GM15510 (cell line): ENCODE measurements around the gene MOGAT3.

ENCODE experiments used
- POLR2A ChIP-seq: IDR thresholded peaks from 3 replicates; pipeline ENCODE4 v1.6.1; 2011; ENCODE audit warnings: borderline replicate concordance; ENCODE audit not compliant: insufficient read length; ENCODE audit errors: extremely low read depth

MOGAT3 gene

GRCh38 chr7:101200862-101201599, at the start of gene MOGAT3:
Gene MOGAT3 (minus strand): TSS chr7:101201036. CDS start chr7:101200854, 182 bp downstream.
- TF ChIP-seq POLR2A = no peak

GRCh38 chr7:101250324-101250723, 49.5 kb upstream of the MOGAT3 start:
- TF ChIP-seq POLR2A = no peak

- TF ChIP-seq POLR2A = no peak
These were observed 47.4 kb upstream of the MOGAT3 start for GRCh38 chr7:101248276-101248675.

GRCh38 chr7:101245147-101245668, 44.4 kb upstream of the MOGAT3 start:
- TF ChIP-seq POLR2A = no peak

GRCh38 chr7:101244375-101245146, 43.7 kb upstream of the MOGAT3 start, which contains the start of gene FIS1:
Gene FIS1 (minus strand): TSS chr7:101245081. CDS start chr7:101245004, 77 bp downstream.
- TF ChIP-seq POLR2A = peak; percentile 76

- TF ChIP-seq POLR2A = no peak
These were observed 43.0 kb upstream of the MOGAT3 start for GRCh38 chr7:101243646-101244374.

- no peak for TF ChIP-seq POLR2A
These were observed 40.9 kb upstream of the MOGAT3 start for GRCh38 chr7:101241443-101242349.

GRCh38 chr7:101241015-101241363, 40.2 kb upstream of the MOGAT3 start:
- no peak for TF ChIP-seq POLR2A

- TF ChIP-seq POLR2A = no peak
These were observed 39.6 kb upstream of the MOGAT3 start for GRCh38 chr7:101240226-101241014.

- no peak for TF ChIP-seq POLR2A
These were observed 39.0 kb upstream of the MOGAT3 start for GRCh38 chr7:101239951-101240220.

- TF ChIP-seq POLR2A = no peak
These were observed 38.5 kb upstream of the MOGAT3 start for GRCh38 chr7:101239191-101239950.

GRCh38 chr7:101238226-101239182, 37.7 kb upstream of the MOGAT3 start:
- TF ChIP-seq POLR2A = no peak
